Stomach (tissue), 9 donors: ENCODE results near the gene PNMA1. TPM values are rescaled to one million over a fixed set of nuclear protein-coding genes. Genes with fewer than 3 reads are reported as not detected.

ENCODE experiments used
- DNase-seq, 2 donors: peaks; one replicate each; pipeline versions ENCODE4 v3.0.0 to v3.0.0-alpha.2; 2013 to 2019
- H3K27ac ChIP-seq, 5 donors: fragments of 200-600 bp in 4 of 5; sonication (generic) in 4 of 5; one replicate each; pipeline ENCODE4 v1.5.1; 2013 to 2019; ENCODE audit warnings: mild to moderate bottlenecking in 1 of 5, moderate library complexity in 1 of 5
- H3K27me3 ChIP-seq, 3 donors: fragments of 200-600 bp; sonication (generic); one replicate each; pipeline ENCODE4 v1.5.1; 2017 to 2019; ENCODE audit warnings: mixed run types in 1 of 3
- H3K36me3 ChIP-seq, 4 donors: fragments of 200-600 bp; sonication (generic); 1 replicate in 3 of 4; 2 replicates in 1 of 4; pipeline ENCODE4 v1.5.1; 2016 to 2019
- H3K4me1 ChIP-seq, 4 donors: fragments of 200-600 bp; sonication (generic); one replicate each; pipeline ENCODE4 v1.5.1; 2016 to 2019
- H3K4me3 ChIP-seq, 4 donors: fragments of 200-600 bp; sonication (generic) in 3 of 4; one replicate each; pipeline ENCODE4 v1.5.1; 2016 to 2019; ENCODE audit warnings: mild to moderate bottlenecking in 1 of 4
- H3K9me3 ChIP-seq, 4 donors: fragments of 200-600 bp; sonication (generic); one replicate each; pipeline ENCODE4 v1.5.1; 2016 to 2019
- CTCF ChIP-seq, 7 experiments: fragments of 450-650 bp in 4 of 7; fragments of 200-600 bp in 3 of 7; sonication (generic) in 3 of 7; IDR thresholded peaks; one replicate each; pipeline ENCODE4 v1.5.1; 2016 to 2019; ENCODE audit warnings: antibody characterized with exemption in 7 of 7, control low read depth in 2 of 7, mild to moderate bottlenecking in 1 of 7
- EP300 ChIP-seq: sonication (generic); formaldehyde crosslinking; IDR thresholded peaks from one replicate; pipeline ENCODE4 v1.6.1; 2017; ENCODE audit warnings: antibody characterized with exemption
- POLR2A ChIP-seq, 4 donors: fragments of 450-650 bp; IDR thresholded peaks; one replicate each; pipeline ENCODE4 v1.6.1; 2016; ENCODE audit warnings: antibody characterized with exemption in 4 of 4, control low read depth in 2 of 4, mild to moderate bottlenecking in 1 of 4, moderate library complexity in 1 of 4
- POLR2AphosphoS5 ChIP-seq, 3 donors: sonication (generic); formaldehyde crosslinking; IDR thresholded peaks; one replicate each; pipeline ENCODE4 v1.6.1; 2016; ENCODE audit warnings: antibody characterized with exemption in 3 of 3
- WGBS, 5 donors: extraction: QIAGEN DNeasy Blood & Tissue Kit in 3 of 5; methylation state at CpG; one replicate each; pipeline versions ENCODE4 v1.1.5 to v1.1.7; 2013 to 2018; 5-methylcytosine and 5-hydroxymethylcytosine counted together
- intact Hi-C: fragments of 100-400 bp; cut with DNase I; formaldehyde crosslinking; loops from one replicate; pipeline ENCODE4 v1.15.1; 2023; ENCODE audit warnings: low total_unique reads
- polyA plus RNA-seq, 3 donors: library from polyadenylated mRNA; stranded (reverse); fragments of 200-250 nt; gene quantifications; one replicate each; pipeline ENCODE4 v1.2.3, GENCODE V29; 2013
- total RNA-seq, 5 donors: library from RNA; depleted of rRNA; stranded (reverse); fragments of >200 nt; gene quantifications; one replicate each; pipeline versions ENCODE4 v1.1.0 to v1.2.3, GENCODE V29; 2014 to 2016
- donor health status: healthy with polysubstance abuse.
- donor health status: Bipolar disorder and iron deficiency.
- donor health status: healthy.

The PNMA1 gene
- total and polyA plus RNA-seq, 8 donors: 13.9 to 42.3 (median 18.3) TPM

GRCh38 chr14:73685328-73685727 lies 28.9 kb downstream of the PNMA1 start:
- Histone ChIP-seq H3K27ac (no peak overlapping the region), H3K27me3 (no peaks in the 10 kb centered on the region), H3K4me3 (no peak overlapping the region), H3K36me3 (peaks cover 0 to 39% (median 30%) of the 10 kb centered on the region in 4 donors), H3K4me1 (no peaks in the 10 kb centered on the region), H3K9me3 (no peaks in the 10 kb centered on the region)
- no peak for DNase-seq
- WGBS, 5 donors: 92 to 96% (median 95%) methylated on average over 9 of the region's 9 CpGs
- intact Hi-C loops: no loop called here
- TF ChIP-seq EP300 (no peak), CTCF (IDR thresholded peaks at IDR 0.05) (no peak)

- intact Hi-C loops: no loop called here
- peaks cover 0 to 32% (median 23%) of the 10 kb centered on the region in 4 donors for H3K36me3 ChIP-seq
- 89 to 97% (median 94%) methylated on average over 5 of the region's 5 CpGs for WGBS, 5 donors
- no peak for TF ChIP-seq POLR2AphosphoS5 (IDR thresholded peaks at IDR 0.05)
- no peak for TF ChIP-seq CTCF (IDR thresholded peaks at IDR 0.05)
- TF ChIP-seq EP300: no peak
- no peak for TF ChIP-seq POLR2A (IDR thresholded peaks at IDR 0.05)
- DNase-seq: no peak
- no peaks in the 10 kb centered on the region for H3K9me3 ChIP-seq
- H3K4me1 ChIP-seq: no peaks in the 10 kb centered on the region
- no peak overlapping the region for H3K4me3 ChIP-seq
- H3K27ac ChIP-seq: no peak overlapping the region
- no peaks in the 10 kb centered on the region for H3K27me3 ChIP-seq
Observed at GRCh38 chr14:73684627-73685026, 29.6 kb downstream of the PNMA1 start.

GRCh38 chr14:73680821-73681220 lies 33.4 kb downstream of the PNMA1 start:
- H3K27me3 ChIP-seq: no peaks in the 10 kb centered on the region
- no peak for DNase-seq
- intact Hi-C loops: no loop called here
- no peaks in the 10 kb centered on the region for H3K4me1 ChIP-seq
- H3K9me3 ChIP-seq: no peaks in the 10 kb centered on the region
- peaks cover 0 to 19% (median 0%) of the 10 kb centered on the region in 4 donors for H3K36me3 ChIP-seq
- no peak overlapping the region for H3K27ac ChIP-seq
- no peak overlapping the region for H3K4me3 ChIP-seq
- TF ChIP-seq CTCF (IDR thresholded peaks at IDR 0.05): no peak
- TF ChIP-seq POLR2A (IDR thresholded peaks at IDR 0.05): no peak
- TF ChIP-seq EP300: no peak
- no peak for TF ChIP-seq POLR2AphosphoS5 (IDR thresholded peaks at IDR 0.05)
- WGBS, 5 donors: 93 to 98% (median 96%) methylated on average over 5 of the region's 5 CpGs

GRCh38 chr14:73678698-73679097 lies 35.5 kb downstream of the PNMA1 start:
- DNase-seq: no peak
- no peaks in the 10 kb centered on the region for H3K4me1 ChIP-seq
- H3K4me3 ChIP-seq: no peak overlapping the region
- H3K36me3 ChIP-seq: peaks cover 0 to 35% (median 8%) of the 10 kb centered on the region in 4 donors
- TF ChIP-seq EP300 (no peak), CTCF (IDR thresholded peaks at IDR 0.05) (no peak), POLR2AphosphoS5 (IDR thresholded peaks at IDR 0.05) (no peak), POLR2A (IDR thresholded peaks at IDR 0.05) (no peak)
- H3K27ac ChIP-seq: no peak overlapping the region
- no peaks in the 10 kb centered on the region for H3K9me3 ChIP-seq
- no peaks in the 10 kb centered on the region for H3K27me3 ChIP-seq
- intact Hi-C loops: no loop called here
- WGBS, 5 donors: 91 to 99% (median 98%) methylated on average over 4 of the region's 4 CpGs
